Measurements from ENCODE around the gene MALRD1. TPM values are rescaled to one million over a fixed set of nuclear protein-coding genes. Genes with fewer than 3 reads are reported as not detected.

Gene MALRD1
- total and polyA plus RNA-seq, 2 of the 8 experiments (the other 6 are each of a cell fraction or from before 2014, with no cell fraction given): 0.32 to 0.35 TPM

DNA sequence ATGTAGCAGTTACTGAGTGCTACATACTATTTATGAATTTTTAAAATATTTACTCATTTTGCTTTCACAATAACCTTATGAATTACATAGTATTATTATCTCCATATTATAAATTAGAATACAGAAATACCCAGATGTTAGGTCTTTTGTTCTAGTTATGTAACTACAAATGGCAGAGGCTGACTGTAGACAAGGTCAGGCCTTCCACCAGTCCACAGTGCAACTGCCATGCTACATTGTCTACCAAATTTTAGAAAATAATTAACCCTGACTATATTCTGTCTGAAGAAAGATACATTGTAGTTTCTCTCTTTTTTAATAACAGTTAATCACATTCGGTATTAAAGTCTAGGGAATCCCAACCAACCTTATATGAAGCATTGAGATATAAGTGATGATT lies 280.9 kb downstream of the MALRD1 start:
- Histone ChIP-seq H3K4me3 (ENCODE audit: extremely low read depth in 1 of 4, insufficient read depth in 2 of 4, low read depth in 3 of 4, low read length in 4 of 4) (no peak overlapping the region), H3K79me2 (ENCODE audit: control insufficient read depth in 1 of 2, insufficient read depth in 2 of 2, low read length in 2 of 2) (no peaks in the 10 kb centered on the region), H3K9ac (replicated peaks in 1 of 4; ENCODE audit: extremely low read depth in 1 of 4, low read depth in 3 of 4, low read length in 3 of 4) (no peak overlapping the region), H3K23ac (ENCODE audit: insufficient read length) (no peak overlapping the region), H2AFZ (ENCODE audit: low read length) (no peak overlapping the region), H2BK5ac (ENCODE audit: low read depth, low read length) (no peak overlapping the region), H3K4me1 (replicated peaks in 1 of 4; ENCODE audit: control insufficient read depth in 3 of 4, insufficient read depth in 4 of 4, low read length in 3 of 4) (no peaks in the 10 kb centered on the region), H3K4ac (replicated peaks; ENCODE audit: insufficient read length, low read depth, low read length) (no peak overlapping the region), H2AK5ac (ENCODE audit: low read depth, low read length) (no peak overlapping the region), H3K9me3 (ENCODE audit: insufficient read depth in 2 of 2, low read depth in 1 of 2, low read length in 1 of 2) (no peaks in the 10 kb centered on the region), H4K5ac (ENCODE audit: insufficient read length, low read depth, low read length) (no peak overlapping the region), H3K79me1 (ENCODE audit: low read depth, low read length) (no peaks in the 10 kb centered on the region), H3K36me3 (ENCODE audit: control insufficient read depth in 2 of 4, insufficient read depth in 4 of 4, low read length in 3 of 4) (no peaks in the 10 kb centered on the region), H3K23me2 (ENCODE audit: low read depth, low read length) (no peaks in the 10 kb centered on the region), H2BK20ac (ENCODE audit: low read length) (no peak overlapping the region), H2BK120ac (replicated peaks; ENCODE audit: low read depth, low read length) (no peak overlapping the region), H4K91ac (replicated peaks; ENCODE audit: insufficient read length, low read length) (no peak overlapping the region), H3K27me3 (replicated peaks in 1 of 4; ENCODE audit: control insufficient read depth in 3 of 4, extremely low read depth in 1 of 4, insufficient read depth in 3 of 4, low read length in 3 of 4) (no peaks in the 10 kb centered on the region), H3K27ac (ENCODE audit: low read depth, low read length) (no peak overlapping the region), H3K56ac (replicated peaks; ENCODE audit: insufficient read length, low read depth, low read length) (no peak overlapping the region), H2BK12ac (ENCODE audit: low read depth, low read length) (no peak overlapping the region), H3K4me2 (ENCODE audit: insufficient read depth in 1 of 2, low read depth in 2 of 2, low read length in 2 of 2) (no peak overlapping the region), H4K20me1 (replicated peaks in 1 of 2; ENCODE audit: control insufficient read depth in 1 of 2, insufficient read depth in 2 of 2, low read length in 2 of 2) (no peaks in the 10 kb centered on the region), H4K8ac (ENCODE audit: extremely low read depth, insufficient read depth, low read length) (no peak overlapping the region), H3K14ac (ENCODE audit: insufficient read length) (no peak overlapping the region), H2BK15ac (ENCODE audit: low read length) (no peak overlapping the region), H3K18ac (ENCODE audit: extremely low read depth, low read length) (no peak overlapping the region)
- WGBS, 2 experiments (ENCODE audit: extremely low coverage in 1 of 2, insufficient coverage in 1 of 2, insufficient read length in 1 of 2, insufficient replicate concordance in 2 of 2, low coverage in 1 of 2, low lambda C conversion rate in 2 of 2, missing lambda C conversion rate in 1 of 2): 95% methylated on average over 1 of the region's 1 CpG; no CpG with 5 or more reads in 1 of the 2 experiments
- ChIA-PET POLR2A (ENCODE audit: partially characterized antibody) (no interaction called here), CTCF (ENCODE audit: partially characterized antibody) (interaction anchor here (0.6 kb wide), 1 partner anchor 1221 kb away, joined by 6 read pairs; no protein-coding TSS in a partner anchor)
- no peak for FAIRE-seq
- DNase-seq (ENCODE audit: low read depth in 1 of 2, low spot score in 2 of 2): no peak
- TF ChIP-seq POLR2A (IDR thresholded peaks at IDR 0.05; ENCODE audit: control extremely low read depth in 1 of 2, low read depth in 2 of 2, low read length in 2 of 2) (no peak), KDM4A (IDR thresholded peaks at IDR 0.05; ENCODE audit: low read depth, low read length, severe bottlenecking) (no peak), TBP (IDR thresholded peaks at IDR 0.05; ENCODE audit: low read depth, low read length) (no peak), SIRT6 (IDR thresholded peaks at IDR 0.05; ENCODE audit: low read length) (no peak), BACH1 (IDR thresholded peaks at IDR 0.05; ENCODE audit: low read length) (no peak), JUN (IDR thresholded peaks at IDR 0.05; ENCODE audit: low read depth, low read length) (no peak), EP300 (IDR thresholded peaks at IDR 0.05; ENCODE audit: borderline replicate concordance in 1 of 2, low read depth in 2 of 2, low read length in 2 of 2) (no peak), POLR2AphosphoS5 (IDR thresholded peaks at IDR 0.05; ENCODE audit: low read depth, low read length) (no peak), YY1 (IDR thresholded peaks at IDR 0.05; ENCODE audit: low read depth, low read length) (no peak)
- TF ChIP-seq, protein P1, sequence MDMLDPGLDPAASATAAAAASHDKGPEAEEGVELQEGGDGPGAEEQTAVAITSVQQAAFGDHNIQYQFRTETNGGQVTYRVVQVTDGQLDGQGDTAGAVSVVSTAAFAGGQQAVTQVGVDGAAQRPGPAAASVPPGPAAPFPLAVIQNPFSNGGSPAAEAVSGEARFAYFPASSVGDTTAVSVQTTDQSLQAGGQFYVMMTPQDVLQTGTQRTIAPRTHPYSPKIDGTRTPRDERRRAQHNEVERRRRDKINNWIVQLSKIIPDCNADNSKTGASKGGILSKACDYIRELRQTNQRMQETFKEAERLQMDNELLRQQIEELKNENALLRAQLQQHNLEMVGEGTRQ (IDR thresholded peaks at IDR 0.05; ENCODE audit: low read length): no peak
- TF ChIP-seq, protein P2, sequence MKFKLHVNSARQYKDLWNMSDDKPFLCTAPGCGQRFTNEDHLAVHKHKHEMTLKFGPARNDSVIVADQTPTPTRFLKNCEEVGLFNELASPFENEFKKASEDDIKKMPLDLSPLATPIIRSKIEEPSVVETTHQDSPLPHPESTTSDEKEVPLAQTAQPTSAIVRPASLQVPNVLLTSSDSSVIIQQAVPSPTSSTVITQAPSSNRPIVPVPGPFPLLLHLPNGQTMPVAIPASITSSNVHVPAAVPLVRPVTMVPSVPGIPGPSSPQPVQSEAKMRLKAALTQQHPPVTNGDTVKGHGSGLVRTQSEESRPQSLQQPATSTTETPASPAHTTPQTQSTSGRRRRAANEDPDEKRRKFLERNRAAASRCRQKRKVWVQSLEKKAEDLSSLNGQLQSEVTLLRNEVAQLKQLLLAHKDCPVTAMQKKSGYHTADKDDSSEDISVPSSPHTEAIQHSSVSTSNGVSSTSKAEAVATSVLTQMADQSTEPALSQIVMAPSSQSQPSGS (IDR thresholded peaks at IDR 0.05; ENCODE audit: low read length): no peak
- TF ChIP-seq, protein P3, sequence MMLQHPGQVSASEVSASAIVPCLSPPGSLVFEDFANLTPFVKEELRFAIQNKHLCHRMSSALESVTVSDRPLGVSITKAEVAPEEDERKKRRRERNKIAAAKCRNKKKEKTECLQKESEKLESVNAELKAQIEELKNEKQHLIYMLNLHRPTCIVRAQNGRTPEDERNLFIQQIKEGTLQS (IDR thresholded peaks at IDR 0.05; ENCODE audit: insufficient read depth, low read depth, low read length): no peak
